ENCODE data around the gene TFPI.

DNA sequence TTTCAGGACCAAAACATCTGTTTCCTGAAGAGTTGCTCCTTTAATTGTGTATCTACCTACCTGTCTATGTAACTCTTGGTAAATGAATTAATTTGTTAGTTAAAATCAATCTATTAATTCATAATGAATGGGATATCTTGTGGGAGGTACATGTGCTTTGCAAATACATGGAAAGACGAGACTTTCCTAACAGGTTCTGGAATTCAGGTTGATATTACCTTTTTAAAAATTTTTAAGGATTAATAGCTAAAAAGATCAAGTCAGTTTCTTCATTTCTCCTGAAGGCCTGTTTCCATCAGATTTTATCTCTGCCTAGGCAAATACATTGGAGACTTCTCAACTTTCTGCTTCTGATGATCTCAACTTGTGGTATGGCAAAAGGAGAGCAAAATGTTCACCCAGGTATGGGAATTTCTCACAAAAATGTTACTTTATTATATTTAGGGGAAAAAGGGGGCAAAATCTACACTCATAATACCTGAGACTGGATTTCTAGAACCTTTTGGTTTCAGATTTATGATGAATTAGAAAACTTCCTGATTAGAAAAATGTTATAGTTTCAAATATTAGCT lies 7.4 kb downstream of the TFPI start:
- TF ChIP-seq, protein P1, sequence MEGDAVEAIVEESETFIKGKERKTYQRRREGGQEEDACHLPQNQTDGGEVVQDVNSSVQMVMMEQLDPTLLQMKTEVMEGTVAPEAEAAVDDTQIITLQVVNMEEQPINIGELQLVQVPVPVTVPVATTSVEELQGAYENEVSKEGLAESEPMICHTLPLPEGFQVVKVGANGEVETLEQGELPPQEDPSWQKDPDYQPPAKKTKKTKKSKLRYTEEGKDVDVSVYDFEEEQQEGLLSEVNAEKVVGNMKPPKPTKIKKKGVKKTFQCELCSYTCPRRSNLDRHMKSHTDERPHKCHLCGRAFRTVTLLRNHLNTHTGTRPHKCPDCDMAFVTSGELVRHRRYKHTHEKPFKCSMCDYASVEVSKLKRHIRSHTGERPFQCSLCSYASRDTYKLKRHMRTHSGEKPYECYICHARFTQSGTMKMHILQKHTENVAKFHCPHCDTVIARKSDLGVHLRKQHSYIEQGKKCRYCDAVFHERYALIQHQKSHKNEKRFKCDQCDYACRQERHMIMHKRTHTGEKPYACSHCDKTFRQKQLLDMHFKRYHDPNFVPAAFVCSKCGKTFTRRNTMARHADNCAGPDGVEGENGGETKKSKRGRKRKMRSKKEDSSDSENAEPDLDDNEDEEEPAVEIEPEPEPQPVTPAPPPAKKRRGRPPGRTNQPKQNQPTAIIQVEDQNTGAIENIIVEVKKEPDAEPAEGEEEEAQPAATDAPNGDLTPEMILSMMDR (IDR thresholded peaks at IDR 0.05; ENCODE audit: extremely low read depth in 1 of 2, insufficient read depth in 1 of 2, low read depth in 1 of 2, low read length in 2 of 2) = no peak
- no peak for TF ChIP-seq EZH2 (IDR thresholded peaks at IDR 0.05; ENCODE audit: borderline replicate concordance, low read depth, low read length, severe bottlenecking)
- no peak for TF ChIP-seq POLR2A (IDR thresholded peaks at IDR 0.05; ENCODE audit: low read depth, low read length)
- TF ChIP-seq POLR2AphosphoS5 (IDR thresholded peaks at IDR 0.05; ENCODE audit: insufficient read depth, low read depth, low read length) = no peak
- no peak for TF ChIP-seq GATA2 (IDR thresholded peaks at IDR 0.05; ENCODE audit: insufficient read depth, insufficient read length, low read depth, low read length)
- no peak for TF ChIP-seq FOS (IDR thresholded peaks at IDR 0.05; ENCODE audit: borderline replicate concordance, insufficient read depth, low read length)
